ENCODE measurements around the gene RPS27L.

RPS27L gene

DNA sequence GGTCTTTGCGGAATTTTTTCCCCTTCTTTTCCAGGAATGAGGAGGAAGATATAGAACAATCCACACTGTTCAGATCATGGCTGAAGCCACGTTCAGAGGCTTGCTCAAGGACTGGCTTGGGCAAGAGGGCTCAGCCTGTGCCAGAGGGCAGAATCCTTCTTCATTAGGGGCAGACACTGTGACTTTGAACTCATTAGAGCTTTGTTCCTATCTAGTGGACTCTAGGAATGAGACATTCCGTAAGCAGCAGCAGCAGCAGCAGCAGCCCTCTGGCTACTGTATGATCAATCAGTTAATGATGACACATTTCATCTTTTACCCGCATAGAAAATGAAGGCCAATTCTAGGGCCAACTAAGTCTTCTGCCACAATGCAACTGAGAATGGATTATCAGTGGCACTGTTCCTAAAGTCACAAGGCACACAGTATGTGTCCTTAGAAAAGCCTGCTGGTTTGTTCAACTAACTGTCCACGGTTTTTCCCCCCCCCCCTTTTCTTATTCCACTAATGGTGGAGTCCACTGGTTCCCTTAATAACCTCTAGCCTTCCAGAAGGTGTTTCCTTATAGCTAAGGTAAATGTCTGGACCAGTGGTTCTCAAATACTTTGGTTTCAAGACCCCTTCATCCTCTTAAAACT lies 30.4 kb upstream of the RPS27L start:
- no peak for FAIRE-seq

DNA sequence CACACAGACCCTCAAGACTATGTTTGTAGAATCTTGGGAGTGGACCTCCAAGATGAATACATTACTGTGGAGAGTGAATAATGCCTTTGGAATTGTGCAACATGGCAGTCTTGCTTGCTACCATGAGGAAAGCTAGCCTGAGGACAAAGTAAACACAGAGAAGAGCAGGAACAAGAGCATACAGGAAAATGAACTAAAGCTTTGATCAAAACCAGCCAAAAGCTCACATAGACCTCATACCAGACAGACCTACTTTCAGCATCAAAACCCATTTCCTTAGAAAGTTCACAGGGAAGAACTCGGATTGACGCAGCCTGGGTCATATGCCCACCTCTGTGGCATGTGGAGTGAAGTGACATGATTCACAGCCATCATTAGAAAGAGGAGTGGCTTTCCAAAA lies 28.8 kb upstream of the RPS27L start:
- FAIRE-seq, result no peak

DNA sequence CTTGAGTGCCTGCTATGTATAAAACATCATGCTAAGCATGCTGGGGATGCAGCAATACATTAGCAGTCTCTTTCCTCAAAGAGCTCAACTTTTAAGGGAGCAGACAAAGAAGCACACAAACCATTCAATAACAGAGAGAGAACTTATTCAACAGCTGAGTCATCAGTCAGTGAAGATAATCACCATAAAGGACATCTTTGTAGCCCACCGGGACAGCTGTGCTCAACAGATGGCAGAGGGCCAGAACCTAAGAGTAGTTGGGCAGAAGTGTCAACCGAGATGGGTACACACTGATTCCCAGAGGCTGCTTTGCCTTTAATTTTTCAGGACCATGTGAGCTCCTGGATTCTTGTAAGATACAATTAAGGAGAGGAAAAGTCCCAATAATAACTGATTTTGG lies 27.9 kb upstream of the RPS27L start:
- FAIRE-seq, result no peak

DNA sequence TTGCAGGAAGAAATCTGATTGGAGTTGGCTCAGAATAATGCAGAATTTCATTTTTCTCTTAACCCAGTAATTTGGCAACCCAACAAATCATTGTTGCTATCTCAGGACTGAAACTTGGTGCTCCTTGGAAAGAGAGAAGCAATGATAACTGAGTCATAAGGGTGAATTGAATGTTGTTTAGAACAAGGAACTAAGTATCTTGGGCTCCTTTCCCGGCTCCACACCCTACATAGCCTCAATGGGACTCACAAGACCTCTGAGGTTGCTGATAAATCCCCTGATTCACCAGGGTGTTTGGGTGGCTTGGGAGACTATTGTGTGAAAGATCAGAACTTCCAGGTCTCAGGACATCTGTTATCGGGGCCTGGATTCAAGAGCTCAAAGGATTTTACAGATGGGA lies 24.4 kb upstream of the RPS27L start:
- FAIRE-seq, result no peak

DNA sequence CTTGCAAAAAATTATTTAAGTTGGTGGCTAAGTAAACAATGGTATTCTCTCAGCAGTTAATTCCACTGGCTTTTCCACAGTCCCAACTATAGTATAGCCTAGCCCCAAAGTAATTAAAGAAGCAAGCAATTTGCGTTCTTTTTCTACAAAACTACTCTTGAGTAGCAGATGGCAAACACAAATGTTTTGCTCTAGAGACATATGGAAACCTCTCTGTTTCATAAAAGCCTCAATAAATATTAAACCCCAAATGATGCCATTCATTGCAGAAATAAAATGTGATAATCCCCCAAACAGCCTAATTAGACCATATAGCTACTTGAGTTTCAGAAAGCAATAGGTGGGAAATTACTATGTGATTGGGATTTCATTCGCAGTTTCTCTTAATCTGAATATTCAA lies 23.5 kb upstream of the RPS27L start:
- FAIRE-seq, result no peak

DNA sequence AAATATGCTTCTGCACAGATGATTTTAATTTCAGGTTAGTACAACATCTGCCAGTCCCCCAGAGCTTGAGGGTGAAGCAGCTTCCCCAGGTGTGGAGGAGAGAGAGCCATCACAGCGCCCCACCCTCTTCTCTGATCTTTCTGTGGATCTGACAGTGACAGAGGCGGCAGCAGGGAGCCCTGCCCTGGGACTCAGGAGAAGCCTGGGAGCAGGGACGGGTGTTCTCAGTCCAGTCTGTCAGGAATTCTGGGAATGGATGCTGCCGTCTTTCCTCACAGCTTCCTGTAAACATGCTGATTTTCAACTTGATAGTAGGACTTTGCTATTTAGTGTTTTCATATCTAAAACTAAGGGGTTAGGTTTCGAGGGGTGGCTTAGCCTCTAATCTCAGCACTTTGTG lies 20.8 kb upstream of the RPS27L start:
- FAIRE-seq, result no peak

DNA sequence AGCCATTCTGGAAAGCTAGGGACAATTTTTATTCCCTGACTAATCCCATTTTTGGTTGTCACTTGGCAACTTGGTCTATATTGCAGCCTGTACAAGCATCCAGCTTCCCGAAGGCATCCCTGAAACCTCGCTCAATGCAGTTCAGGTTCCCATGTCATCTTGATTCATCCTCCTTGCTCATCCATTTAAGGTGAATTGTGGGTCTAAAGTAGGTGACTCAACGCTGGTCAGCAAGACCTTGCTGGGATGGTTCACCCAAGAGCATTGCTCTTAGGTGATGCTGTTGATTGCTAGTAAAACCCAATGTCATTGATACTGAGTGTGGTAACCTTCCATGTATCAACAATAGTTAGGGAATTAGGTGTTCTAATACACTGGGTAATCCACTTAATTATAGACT lies 19.0 kb upstream of the RPS27L start:
- FAIRE-seq, result no peak

DNA sequence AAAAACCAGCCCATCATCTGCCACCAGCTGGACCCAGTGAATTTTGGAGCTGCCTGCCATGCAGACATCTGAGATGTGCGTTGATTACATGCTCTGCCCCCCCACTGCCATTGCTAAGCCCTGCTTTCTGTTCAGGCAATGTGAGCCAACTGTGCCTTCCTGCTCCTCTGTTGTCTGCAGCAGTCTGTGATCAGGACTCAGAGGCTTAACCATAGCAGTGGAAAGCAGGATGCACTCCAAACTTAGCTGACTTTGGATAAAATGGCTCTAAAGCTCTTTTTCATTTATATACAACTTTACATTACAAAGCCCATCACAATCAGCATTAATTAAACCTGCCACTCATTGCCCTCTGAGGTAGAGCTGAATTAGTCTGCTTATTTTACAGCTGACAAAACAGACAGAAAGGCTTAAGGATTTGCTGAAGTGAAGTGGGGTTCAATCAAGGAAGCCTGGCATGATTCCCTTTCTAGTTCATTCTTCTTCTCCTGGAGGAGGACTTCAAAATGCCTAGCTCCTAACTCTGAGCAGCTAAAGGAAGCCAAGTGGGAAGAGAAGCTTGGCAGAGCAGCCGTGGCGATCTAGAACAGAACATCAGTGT lies 15.7 kb upstream of the RPS27L start:
- no peak for FAIRE-seq

DNA sequence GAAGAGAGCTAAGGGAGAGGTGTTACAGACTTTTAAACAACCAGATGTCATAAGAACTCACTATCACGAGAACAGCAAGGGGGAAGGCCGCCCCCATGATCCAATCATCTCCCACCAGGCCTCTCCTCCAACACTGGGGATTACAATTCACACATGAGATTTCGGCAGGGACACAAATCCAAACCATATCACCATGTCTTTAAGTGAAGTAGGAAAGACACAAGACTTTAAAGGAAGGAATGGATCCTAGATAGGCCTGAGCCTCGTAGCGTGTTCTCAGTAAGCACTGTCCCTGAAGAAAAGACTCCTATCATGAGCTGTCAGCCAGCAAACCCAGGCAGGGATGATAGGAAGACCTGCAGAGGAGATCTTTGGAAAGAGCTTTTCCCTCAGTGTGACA lies 15.1 kb upstream of the RPS27L start:
- no peak for FAIRE-seq

DNA sequence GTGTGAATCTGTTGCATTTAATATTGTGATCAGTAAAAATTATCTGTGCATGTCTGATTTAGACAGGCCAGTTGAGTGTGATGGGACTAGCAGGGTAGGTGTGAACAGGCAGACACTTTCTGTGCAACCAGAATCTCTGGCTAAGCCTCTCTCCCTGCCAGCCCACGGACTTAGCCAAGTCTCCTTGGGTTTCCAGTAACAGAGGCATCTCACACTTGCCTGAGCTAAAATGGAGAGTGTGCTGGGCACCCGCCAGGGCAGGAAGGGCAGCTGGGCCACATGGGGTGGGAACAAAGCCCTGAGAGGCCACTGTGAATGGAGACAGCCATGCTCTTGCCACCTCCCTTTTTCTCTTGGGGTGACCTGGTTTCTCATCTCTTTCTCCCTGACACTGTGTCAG lies 12.5 kb upstream of the RPS27L start:
- no peak for FAIRE-seq

DNA sequence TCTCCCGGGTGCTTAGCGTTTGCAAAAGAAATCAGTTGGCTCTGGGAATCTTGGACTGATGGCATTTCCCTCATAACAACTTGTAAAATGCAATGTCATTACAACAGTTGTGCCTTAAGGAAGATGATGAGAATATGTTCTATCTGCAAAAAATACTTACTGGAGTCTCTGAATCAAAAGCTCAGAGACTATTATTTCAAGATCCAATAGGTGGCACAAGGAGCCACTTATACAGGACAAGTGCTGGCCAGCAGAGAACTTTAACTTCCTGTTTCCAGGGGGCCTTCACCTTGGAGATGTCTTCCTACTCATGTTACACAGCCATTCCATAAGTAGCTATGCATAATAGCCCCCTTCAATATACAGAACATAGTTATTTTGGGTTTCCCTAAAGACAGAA lies 8.9 kb upstream of the RPS27L start:
- no peak for FAIRE-seq

DNA sequence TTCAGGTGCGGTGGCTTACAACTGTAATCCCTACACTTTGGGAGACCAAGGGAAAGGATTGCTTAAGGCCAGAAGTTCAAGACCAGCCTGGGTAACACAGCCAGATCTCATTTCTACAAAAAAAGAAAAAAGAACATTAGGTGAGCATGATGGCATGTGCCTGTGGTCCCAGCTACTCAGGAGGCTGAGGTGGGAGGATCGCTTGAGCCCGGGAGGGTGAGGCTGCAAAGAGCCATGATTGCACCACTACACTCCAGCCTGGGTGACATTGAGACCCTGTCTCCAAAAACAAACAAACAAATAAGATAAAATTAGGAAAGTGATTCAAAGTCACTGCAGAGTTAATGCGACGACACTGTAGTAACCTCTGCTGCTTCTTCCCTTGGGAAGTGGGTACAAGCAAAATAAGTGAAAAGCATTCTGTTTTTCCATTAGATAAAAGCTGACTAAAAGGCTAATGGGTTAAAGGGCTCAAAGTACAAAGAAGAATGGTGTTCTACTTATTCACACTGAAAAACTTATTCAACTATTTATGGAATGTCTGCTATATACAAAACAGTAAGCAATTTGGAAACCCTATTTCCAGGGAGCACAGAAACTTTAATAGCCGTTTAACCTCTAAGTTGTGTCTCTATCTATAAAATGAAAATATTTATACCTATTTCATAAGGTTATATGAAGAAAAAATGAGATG lies 8.0 kb upstream of the RPS27L start:
- no peak for FAIRE-seq

DNA sequence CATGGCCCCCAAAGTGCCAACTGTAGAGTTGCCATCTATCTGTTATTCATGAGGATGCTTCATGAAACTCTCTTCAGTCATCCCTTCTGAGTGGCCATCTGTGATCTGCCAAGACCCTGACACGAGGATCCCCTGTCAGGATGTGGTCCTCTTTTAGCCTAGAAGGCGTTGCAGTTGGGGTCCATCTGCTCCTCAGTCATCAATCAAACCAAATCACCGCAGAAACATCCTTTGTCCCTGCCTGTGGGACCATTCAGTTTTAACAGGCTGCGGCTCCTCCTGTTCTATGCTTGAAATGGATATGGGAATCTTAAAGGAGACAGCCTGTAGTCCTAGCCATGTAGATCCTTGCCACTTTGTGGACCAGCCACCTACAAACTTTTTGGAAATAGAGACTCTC lies 5.9 kb upstream of the RPS27L start:
- no peak for FAIRE-seq

DNA sequence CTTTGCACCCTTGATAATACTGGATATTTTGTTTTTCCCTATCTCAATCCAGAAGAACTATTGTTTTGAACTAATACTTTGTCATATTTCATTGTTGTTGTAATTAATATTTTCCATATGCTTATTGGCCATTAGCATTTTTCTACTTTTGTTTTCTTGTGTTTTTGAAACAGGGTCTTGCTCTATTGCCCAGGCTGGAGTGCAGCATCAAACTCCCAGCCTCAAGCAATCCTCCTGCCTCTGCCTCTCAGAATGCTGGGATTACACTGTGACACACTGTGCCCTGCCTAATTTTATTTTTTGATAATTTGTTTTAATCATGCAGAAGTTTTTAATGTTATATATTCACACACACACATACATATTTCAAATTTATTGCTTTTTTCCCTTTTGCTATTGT lies 3.4 kb upstream of the RPS27L start:
- no peak for FAIRE-seq

DNA sequence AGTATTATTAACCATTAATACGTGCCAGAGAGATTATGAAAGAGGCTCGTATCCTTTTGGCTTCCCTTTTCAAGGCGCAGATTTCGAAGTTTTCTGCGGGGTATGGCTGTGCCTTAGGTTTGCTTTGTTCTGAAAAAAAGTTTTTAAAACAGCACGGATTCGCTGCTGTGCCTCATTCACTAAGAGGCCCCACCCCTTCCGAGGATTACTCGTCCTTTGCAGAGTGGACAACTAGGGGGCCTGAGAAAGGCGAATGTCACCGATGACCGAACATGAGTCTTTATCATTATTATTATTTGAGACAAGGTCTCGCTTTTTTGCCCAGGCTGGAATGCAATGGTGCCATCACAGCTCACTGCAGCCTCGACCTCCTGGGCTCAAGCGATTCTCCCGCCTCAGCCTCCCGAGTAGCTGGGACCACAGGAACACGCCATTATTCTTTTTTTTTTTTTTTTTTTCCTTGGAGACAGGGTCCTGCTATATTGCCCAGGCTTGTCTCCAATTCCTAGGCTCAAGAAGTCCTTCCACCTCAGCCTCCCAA lies 684 bp upstream of the RPS27L start:
- FAIRE-seq, result no peak

DNA sequence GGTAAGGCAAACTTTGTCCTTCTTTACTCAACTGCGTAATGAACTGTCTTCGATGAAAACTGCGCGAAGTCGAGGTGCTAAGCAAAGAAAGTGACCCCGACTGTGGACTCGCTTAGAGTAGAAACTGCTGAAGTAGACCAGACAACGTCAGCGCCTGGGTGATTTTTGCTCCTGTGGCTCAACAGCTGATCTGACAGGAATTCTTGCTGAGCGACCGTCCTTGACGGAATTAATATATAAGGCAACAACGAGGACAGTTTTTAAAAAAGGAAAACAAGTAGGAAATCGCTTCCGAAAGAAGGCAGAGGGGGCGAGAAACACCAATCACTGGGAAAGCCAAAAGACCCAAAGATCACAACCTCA lies 541 bp downstream of the RPS27L start:
- no peak for FAIRE-seq

DNA sequence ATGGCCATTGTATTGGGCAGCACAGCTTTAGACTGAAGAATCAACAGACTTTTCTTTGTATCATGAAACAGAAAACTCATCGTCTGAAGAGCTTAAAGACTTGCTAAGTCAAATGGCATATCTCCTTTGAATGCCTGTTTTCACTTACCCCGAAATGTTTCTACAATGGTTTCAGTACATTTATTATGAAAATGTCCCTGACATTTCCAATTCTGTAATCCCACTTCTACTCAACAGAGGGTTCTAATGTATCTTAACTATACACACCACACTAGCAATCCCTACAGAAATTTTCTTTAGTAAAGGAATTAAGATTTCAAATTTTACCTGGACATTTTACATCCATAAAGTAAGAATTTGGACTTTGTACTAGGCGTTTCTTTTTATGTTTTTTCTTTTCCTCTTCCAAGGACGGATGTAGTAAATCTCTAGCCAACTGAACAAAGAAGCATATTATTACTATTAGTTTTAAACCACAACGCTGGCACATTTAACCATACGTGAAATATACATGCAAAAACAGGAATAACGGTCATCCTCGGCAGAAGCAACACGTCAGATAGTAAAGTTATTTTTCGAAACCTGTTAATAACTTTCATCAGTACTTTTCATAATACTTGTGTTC lies 1.1 kb downstream of the RPS27L start:
- no peak for FAIRE-seq

DNA sequence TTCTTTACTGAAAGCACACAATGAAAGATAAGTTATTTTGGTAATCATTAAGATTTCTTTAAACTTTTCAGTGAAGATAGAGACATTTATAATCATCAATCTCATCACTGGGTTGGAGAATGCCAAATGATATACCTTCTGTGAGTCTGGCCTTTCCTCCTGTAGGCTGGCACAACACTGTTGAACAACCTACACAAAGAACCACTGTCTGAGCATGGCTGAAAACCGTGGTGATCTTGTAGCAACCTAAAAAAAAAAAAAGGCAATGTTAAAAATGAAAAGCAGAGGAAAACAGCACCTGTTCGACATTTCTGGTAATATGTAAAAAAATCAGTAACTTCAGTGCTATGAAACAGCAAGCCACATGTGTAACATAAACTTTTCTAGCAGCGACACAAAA lies 1.8 kb downstream of the RPS27L start:
- no peak for FAIRE-seq

DNA sequence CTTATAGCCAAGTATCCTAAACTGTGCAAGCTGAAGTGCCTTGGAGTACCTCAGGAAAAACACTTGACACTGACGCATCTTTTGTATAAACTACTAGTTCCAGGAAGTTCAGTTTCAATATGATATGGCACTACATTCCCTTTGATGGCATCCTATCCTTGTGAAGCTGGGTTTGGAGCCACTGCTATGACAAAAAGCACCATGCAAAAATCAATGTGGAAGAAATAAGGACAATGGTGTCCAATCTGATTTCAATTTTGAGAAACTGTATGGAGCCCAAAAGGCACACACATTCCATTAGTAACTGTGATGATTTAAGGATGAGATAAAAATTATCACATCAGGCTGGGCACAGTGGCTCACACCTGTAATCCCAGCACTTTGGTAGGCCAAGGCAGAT lies 5.6 kb downstream of the RPS27L start:
- no peak for FAIRE-seq

DNA sequence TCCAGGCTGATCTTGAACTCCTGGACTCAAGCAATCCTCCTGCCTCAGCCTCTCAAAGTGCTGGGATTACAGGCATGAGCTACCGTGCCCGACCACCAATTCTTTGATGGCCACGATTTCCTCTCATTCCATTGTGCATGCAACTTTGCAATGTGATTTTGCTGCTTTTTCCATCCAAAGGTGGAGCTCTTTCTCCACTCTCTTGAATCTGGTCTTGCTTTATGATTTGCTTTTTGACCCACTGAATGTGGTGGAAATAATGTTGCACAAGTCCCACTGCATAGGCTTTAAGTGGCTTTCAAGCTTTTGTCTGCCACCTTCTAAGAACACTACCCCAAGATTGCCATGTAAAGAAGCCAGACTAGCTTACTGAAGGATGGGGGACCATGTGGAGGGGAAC lies 10.6 kb downstream of the RPS27L start:
- FAIRE-seq, result no peak

DNA sequence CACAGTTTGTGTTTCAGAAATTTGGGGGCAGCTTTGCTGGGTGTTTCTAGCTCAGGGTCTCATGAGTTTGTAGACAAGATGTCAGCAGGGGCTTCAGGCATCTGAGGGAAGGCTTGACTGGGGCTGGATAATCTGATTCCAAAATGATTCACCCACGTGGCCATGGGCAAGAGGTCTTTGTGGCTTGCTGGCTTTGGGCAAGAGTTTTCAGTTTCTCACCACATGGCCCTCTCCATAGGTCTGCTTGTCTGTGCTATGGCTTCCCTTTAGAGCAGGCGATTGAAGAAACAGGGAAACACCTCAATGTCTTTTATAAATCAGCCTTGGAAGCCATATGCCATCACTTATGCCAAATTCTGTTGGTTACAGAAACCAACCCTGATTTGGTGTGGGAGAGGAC lies 11.9 kb downstream of the RPS27L start:
- no peak for FAIRE-seq

DNA sequence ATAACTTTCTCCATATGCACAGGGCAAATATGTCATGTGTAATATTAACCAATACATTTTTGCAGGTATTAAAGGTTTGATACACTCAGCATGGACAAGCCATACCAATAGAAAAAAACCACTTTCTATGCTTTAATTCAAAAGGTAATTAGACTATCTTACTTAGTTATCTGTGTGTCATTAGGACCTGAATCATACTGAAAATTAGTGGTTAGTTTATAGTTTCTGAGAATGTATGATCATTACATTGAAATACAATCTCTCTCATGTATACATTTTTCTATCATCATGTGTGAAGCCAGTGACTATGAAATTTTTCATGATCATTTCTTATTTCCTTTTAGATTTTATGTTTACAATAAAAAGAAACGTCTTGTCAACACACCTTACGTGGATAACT lies 16.3 kb downstream of the RPS27L start:
- FAIRE-seq, result no peak

DNA sequence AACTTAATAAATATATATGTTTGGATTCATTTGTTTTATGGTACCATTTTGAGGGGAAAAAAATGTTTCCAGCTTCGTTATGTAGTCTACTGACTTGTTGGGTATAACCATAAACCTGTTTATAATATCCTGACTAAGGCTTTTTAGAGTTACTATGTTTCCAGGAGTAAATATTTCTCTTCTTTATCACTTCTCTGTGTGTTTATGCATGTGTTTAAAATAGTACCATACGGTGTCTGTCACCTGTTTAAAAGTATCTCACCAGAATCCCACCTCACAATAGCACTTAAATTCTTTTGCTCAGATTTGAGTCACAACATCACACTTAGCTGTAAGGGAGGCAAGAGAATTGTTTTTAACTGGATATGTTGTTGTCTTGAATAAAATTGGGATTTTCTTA lies 20.5 kb downstream of the RPS27L start:
- no peak for FAIRE-seq

DNA sequence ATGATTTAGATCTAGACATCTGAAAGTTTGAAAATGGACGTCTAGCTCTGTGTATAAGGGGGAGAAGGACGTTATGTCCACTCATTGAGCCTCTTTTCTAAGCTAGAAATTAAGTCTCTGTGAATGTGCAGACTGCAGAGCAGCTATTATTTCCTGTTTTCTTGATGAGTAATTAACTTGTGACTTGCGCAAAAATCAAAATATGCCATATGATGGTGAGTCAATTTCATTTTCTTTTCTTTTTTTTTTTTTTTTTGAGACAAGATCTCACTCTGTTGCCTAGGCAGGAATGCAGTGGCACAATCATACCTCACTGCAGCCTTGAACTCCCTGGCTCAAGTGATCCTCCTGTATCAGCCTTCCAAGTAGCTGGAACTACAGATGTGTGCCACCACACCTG lies 21.5 kb downstream of the RPS27L start:
- FAIRE-seq, result no peak
